Limb (tissue), 2 donors: ENCODE results near the gene DGKG.

Experiments used
- DNase-seq, 2 donors: peaks; one replicate each; pipeline ENCODE4 v3.0.0-alpha.2; 2016; ENCODE audit errors: extremely low spot score in 2 of 2

DGKG gene

GRCh38 chr3:186246941-186247340, 115.1 kb downstream of the DGKG start:
- DNase-seq = no peak

- no peak for DNase-seq
Measured at GRCh38 chr3:186244016-186244415, 118.0 kb downstream of the DGKG start.

- peak in 1 of 2 donors; percentile 43 for DNase-seq
Measured at GRCh38 chr3:186241910-186242821, 119.9 kb downstream of the DGKG start.

GRCh38 chr3:186239321-186239720, 122.7 kb downstream of the DGKG start:
- peak in 1 of 2 donors; percentile 63 for DNase-seq

GRCh38 chr3:186237915-186238314, 124.1 kb downstream of the DGKG start:
- no peak for DNase-seq

- no peak for DNase-seq
Measured at GRCh38 chr3:186236357-186237020, 125.5 kb downstream of the DGKG start.

- no peak for DNase-seq
Measured at GRCh38 chr3:186235554-186235953, 126.5 kb downstream of the DGKG start.

- DNase-seq = no peak
Measured at GRCh38 chr3:186234152-186234551, 127.9 kb downstream of the DGKG start.

GRCh38 chr3:186226482-186226881, 135.6 kb downstream of the DGKG start:
- DNase-seq = no peak

GRCh38 chr3:186225603-186226002, 136.4 kb downstream of the DGKG start:
- no peak for DNase-seq

GRCh38 chr3:186224041-186224610, 137.9 kb downstream of the DGKG start:
- DNase-seq = no peak

- DNase-seq = no peak
Measured at GRCh38 chr3:186223476-186223875, 138.6 kb downstream of the DGKG start.

GRCh38 chr3:186221760-186222378, 140.2 kb downstream of the DGKG start:
- peak; percentile 48 to 73 for DNase-seq

GRCh38 chr3:186220911-186221645, 141.0 kb downstream of the DGKG start:
- peak; percentile 45 to 55 for DNase-seq

- DNase-seq = no peak
Measured at GRCh38 chr3:186220365-186220764, 141.7 kb downstream of the DGKG start.

GRCh38 chr3:186219211-186219638, 142.8 kb downstream of the DGKG start:
- DNase-seq = peak; percentile 57 to 69

- DNase-seq = no peak
Measured at GRCh38 chr3:186218421-186218820, 143.6 kb downstream of the DGKG start.

- DNase-seq = no peak
Measured at GRCh38 chr3:186217820-186218164, 144.2 kb downstream of the DGKG start.

GRCh38 chr3:186216900-186217819, 144.9 kb downstream of the DGKG start:
- DNase-seq = no peak

GRCh38 chr3:186214670-186215069, 147.4 kb downstream of the DGKG start:
- DNase-seq = no peak
